Neural progenitor cell (in vitro differentiated cells): Measurements from ENCODE around the gene NADSYN1.

Source experiments
- CTCF ChIP-seq: fragments of 200-600 bp; sonication (generic); IDR thresholded peaks from 2 replicates; pipeline ENCODE4 v1.5.1; 2017; ENCODE audit warnings: antibody characterized with exemption, mild to moderate bottlenecking
- EZH2 ChIP-seq: fragments of 200-600 bp; sonication (generic); IDR thresholded peaks from 2 replicates; pipeline ENCODE4 v1.6.1; 2017; ENCODE audit warnings: antibody characterized with exemption, mild to moderate bottlenecking, moderate library complexity

DNA sequence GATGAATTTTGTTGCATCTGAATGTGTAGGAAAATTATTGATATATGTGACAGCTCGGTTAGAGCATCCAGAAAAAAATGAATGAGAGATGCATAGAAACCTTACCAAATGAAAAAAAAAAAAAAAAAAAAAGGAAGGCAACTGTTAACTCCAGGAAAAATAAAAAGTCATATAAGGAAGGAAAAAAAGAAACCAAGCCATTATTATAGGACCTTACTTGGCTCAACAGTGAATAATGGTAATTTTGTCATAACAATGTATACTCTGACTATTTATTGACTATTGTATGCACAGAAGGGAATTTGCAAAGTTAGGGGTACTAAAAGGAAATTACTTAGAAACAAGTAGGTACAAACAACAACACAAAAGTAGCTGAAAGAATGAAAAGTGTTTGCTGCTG is 6.9 kb upstream of the NADSYN1 start:
- no peak for TF ChIP-seq CTCF
- TF ChIP-seq EZH2, result no peak
